Liver (tissue), 9 donors: ENCODE data around the gene OSBPL10. TPM values are rescaled to one million over a fixed set of nuclear protein-coding genes. Genes with fewer than 3 reads are reported as not detected.

Experiments used
- DNase-seq: peaks from one replicate; pipeline ENCODE4 v3.0.0-alpha.2; 2017; ENCODE audit warnings: low spot score
- H3K27ac ChIP-seq, 2 donors: one replicate each; pipeline ENCODE4 v1.7.0; 2013; ENCODE audit warnings: inconsistent platforms in 2 of 2, low read length in 2 of 2, control low read depth in 1 of 2, low read depth in 1 of 2, mild to moderate bottlenecking in 1 of 2
- H3K27me3 ChIP-seq, 4 donors: one replicate each; pipeline versions ENCODE4 v1.6.1 to v1.7.0; 2013; ENCODE audit warnings: low read length in 3 of 4, inconsistent platforms in 1 of 4, mild to moderate bottlenecking in 1 of 4, moderate library complexity in 1 of 4; ENCODE audit not compliant: control insufficient read depth in 4 of 4, insufficient read depth in 4 of 4
- H3K36me3 ChIP-seq, 4 donors: one replicate each; pipeline versions ENCODE4 v1.6.1 to v1.7.0; 2013; ENCODE audit warnings: low read length in 3 of 4, mild to moderate bottlenecking in 3 of 4, low read depth in 1 of 4, moderate library complexity in 1 of 4; ENCODE audit not compliant: control insufficient read depth in 4 of 4, insufficient read depth in 3 of 4
- H3K4me1 ChIP-seq, 4 donors: one replicate each; pipeline versions ENCODE4 v1.6.1 to v1.7.0; 2013; ENCODE audit warnings: low read length in 3 of 4, mild to moderate bottlenecking in 3 of 4, moderate library complexity in 1 of 4; ENCODE audit not compliant: control insufficient read depth in 4 of 4, insufficient read depth in 4 of 4
- H3K4me3 ChIP-seq, 3 donors: one replicate each; pipeline versions ENCODE4 v1.6.1 to v1.7.0; 2013; ENCODE audit warnings: low read length in 3 of 3, control low read depth in 1 of 3, low read depth in 1 of 3, mild to moderate bottlenecking in 1 of 3
- H3K9ac ChIP-seq, 2 donors: one replicate each; pipeline ENCODE4 v1.7.0; 2013; ENCODE audit warnings: low read length in 2 of 2, mild to moderate bottlenecking in 2 of 2, moderate library complexity in 2 of 2, control low read depth in 1 of 2, low read depth in 1 of 2
- H3K9me3 ChIP-seq, 4 donors: one replicate each; pipeline versions ENCODE4 v1.6.1 to v1.7.0; 2013; ENCODE audit warnings: low read length in 3 of 4; ENCODE audit not compliant: control insufficient read depth in 4 of 4
- EGR1 ChIP-seq, 2 donors: IDR thresholded peaks; 2 replicates each; pipeline ENCODE4 v1.6.1; 2016 to 2018; ENCODE audit warnings: antibody characterized with exemption in 2 of 2, low read depth in 2 of 2
- FOXA1 ChIP-seq: IDR thresholded peaks from 2 replicates; pipeline ENCODE4 v1.6.1; 2016; ENCODE audit warnings: antibody characterized with exemption
- FOXA2 ChIP-seq: IDR thresholded peaks from 2 replicates; pipeline ENCODE4 v1.6.1; 2016; ENCODE audit warnings: antibody characterized with exemption
- GABPA ChIP-seq, 2 donors: IDR thresholded peaks in 1 of 2; conservative IDR thresholded peaks in 1 of 2; 2 replicates each; pipeline ENCODE4 v1.6.1; 2016; ENCODE audit warnings: antibody characterized with exemption in 2 of 2, mild to moderate bottlenecking in 1 of 2, moderate library complexity in 1 of 2
- HNF4G ChIP-seq: IDR thresholded peaks from 2 replicates; pipeline ENCODE4 v1.6.1; 2016; ENCODE audit warnings: antibody characterized with exemption
- MAX ChIP-seq: IDR thresholded peaks from 2 replicates; pipeline ENCODE4 v1.6.1; 2016; ENCODE audit warnings: antibody characterized with exemption
- NR2F2 ChIP-seq: IDR thresholded peaks from 2 replicates; pipeline ENCODE4 v1.6.1; 2016; ENCODE audit warnings: antibody characterized with exemption
- RAD21 ChIP-seq, 2 donors: IDR thresholded peaks; 2 replicates each; pipeline ENCODE4 v1.6.1; 2016; ENCODE audit warnings: antibody characterized with exemption in 2 of 2, mild to moderate bottlenecking in 2 of 2
- RXRA ChIP-seq, 2 donors: IDR thresholded peaks; 2 replicates each; pipeline ENCODE4 v1.6.1; 2017 to 2018; ENCODE audit warnings: antibody characterized with exemption in 2 of 2, mild to moderate bottlenecking in 1 of 2
- SP1 ChIP-seq: IDR thresholded peaks from 2 replicates; pipeline ENCODE4 v1.6.1; 2018; ENCODE audit warnings: antibody characterized with exemption, mild to moderate bottlenecking
- WGBS: extraction: QIAGEN DNeasy Blood & Tissue Kit; methylation state at CpG from one replicate; pipeline ENCODE4 v1.1.7; 2013; 5-methylcytosine and 5-hydroxymethylcytosine counted together
- polyA plus RNA-seq, 2 donors: library from polyadenylated mRNA; stranded (reverse) in 1 of 2; unstranded in 1 of 2; fragments of 200-250 nt in 1 of 2; fragments of >200 nt in 1 of 2; fragmentation: Nextera tagmentation in 1 of 2; extraction: Ambion mirVana in 1 of 2; gene quantifications; one replicate each; pipeline versions ENCODE4 v1.2.1 to v1.2.3, GENCODE V29; 2013 to 2015
- total RNA-seq, 2 donors: library from RNA; depleted of rRNA; stranded (reverse); fragments of >200 nt; gene quantifications; one replicate each; pipeline ENCODE4 v1.2.3, GENCODE V29; 2014
- donor health status: healthy.
- donor health status: healthy.
- donor health status: healthy.
- donor health status: healthy.
- donor health status: healthy.

Gene OSBPL10
- total and polyA plus RNA-seq, 4 donors = 0.75 to 4.0 (median 1.7) TPM

- no peaks in the 10 kb centered on the region for H3K36me3 ChIP-seq
- DNase-seq = no peak
- no peak overlapping the region for H3K27ac ChIP-seq
- 90% methylated on average over 7 of the region's 7 CpGs for WGBS
- no peaks in the 10 kb centered on the region for H3K4me1 ChIP-seq
- TF ChIP-seq SP1 (no peak), HNF4G (no peak)
- no peaks in the 10 kb centered on the region for H3K9me3 ChIP-seq
- H3K9ac ChIP-seq = no peak overlapping the region
- no peak overlapping the region for H3K4me3 ChIP-seq
- no peaks in the 10 kb centered on the region for H3K27me3 ChIP-seq
Observed at GRCh38 chr3:31909455-31909854, 71.6 kb downstream of the OSBPL10 start.

GRCh38 chr3:31908391-31909097, 72.5 kb downstream of the OSBPL10 start:
- Histone ChIP-seq H3K27ac (no peak overlapping the region), H3K4me3 (no peak overlapping the region), H3K9ac (no peak overlapping the region), H3K27me3 (no peaks in the 10 kb centered on the region), H3K9me3 (no peaks in the 10 kb centered on the region), H3K4me1 (no peaks in the 10 kb centered on the region), H3K36me3 (no peaks in the 10 kb centered on the region)
- no peak for DNase-seq
- TF ChIP-seq RAD21 (IDR thresholded peaks at IDR 0.05) (peak; percentile 5 to 6), NR2F2 (no peak)
- 59% methylated on average over 5 of the region's 5 CpGs for WGBS

- no peaks in the 10 kb centered on the region for H3K36me3 ChIP-seq
- TF ChIP-seq MAX = no peak
- no peak for TF ChIP-seq FOXA2
- no peak for TF ChIP-seq RAD21 (IDR thresholded peaks at IDR 0.05)
- TF ChIP-seq RXRA (IDR thresholded peaks at IDR 0.05) = no peak
- 71% methylated on average over 1 of the region's 1 CpG for WGBS
- H3K27me3 ChIP-seq = no peaks in the 10 kb centered on the region
- H3K9ac ChIP-seq = no peak overlapping the region
- no peaks in the 10 kb centered on the region for H3K4me1 ChIP-seq
- H3K27ac ChIP-seq = no peak overlapping the region
- DNase-seq = no peak
- H3K9me3 ChIP-seq = no peaks in the 10 kb centered on the region
- H3K4me3 ChIP-seq = no peak overlapping the region
Observed at GRCh38 chr3:31906182-31906581, 74.9 kb downstream of the OSBPL10 start.

- WGBS = 86% methylated on average over 7 of the region's 7 CpGs
- no peaks in the 10 kb centered on the region for H3K27me3 ChIP-seq
- no peak overlapping the region for H3K9ac ChIP-seq
- no peaks in the 10 kb centered on the region for H3K4me1 ChIP-seq
- no peak overlapping the region for H3K27ac ChIP-seq
- no peaks in the 10 kb centered on the region for H3K9me3 ChIP-seq
- TF ChIP-seq GABPA (IDR thresholded peaks at IDR 0.05 in 1 of 2, conservative IDR thresholded peaks at IDR 0.05 in 1 of 2) (no peak), EGR1 (IDR thresholded peaks at IDR 0.05; ENCODE audit: low read depth in 2 of 2) (no peak), FOXA1 (no peak)
- no peak overlapping the region for H3K4me3 ChIP-seq
- H3K36me3 ChIP-seq = no peaks in the 10 kb centered on the region
- DNase-seq = no peak
Observed at GRCh38 chr3:31903686-31904431, 77.2 kb downstream of the OSBPL10 start.
